DMS153 treated with DMSO at 0.1 percent for 48 hours (cell line): ENCODE data around the gene CDH7.

Experiments
- DNase-seq: peaks from one replicate; lab custom pipeline; 2025; ENCODE audit not compliant: unreplicated experiment; lab: John Stamatoyannopoulos, UW

CDH7 gene

DNA sequence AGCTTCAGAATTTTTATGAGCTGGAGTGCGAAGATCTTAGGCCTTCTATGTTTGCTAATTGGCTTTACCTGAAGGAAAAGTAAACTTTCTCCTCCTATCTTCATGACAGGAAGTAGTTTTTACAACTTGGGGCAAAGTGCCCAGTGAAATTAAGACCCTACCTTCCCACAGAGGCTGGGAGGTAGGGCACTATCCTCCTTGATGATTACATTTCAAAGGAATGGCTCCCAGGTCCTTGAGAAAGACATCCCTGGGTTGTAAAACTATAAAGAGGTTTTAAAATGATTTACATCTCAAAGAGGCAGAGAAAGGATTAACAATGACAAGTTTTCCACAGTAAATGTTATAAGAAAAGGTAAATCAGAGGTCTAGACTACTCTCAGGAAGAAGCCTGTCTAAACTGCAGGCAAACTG, 155.8 kb downstream of the CDH7 start:
- DNase-seq: no peak

DNA sequence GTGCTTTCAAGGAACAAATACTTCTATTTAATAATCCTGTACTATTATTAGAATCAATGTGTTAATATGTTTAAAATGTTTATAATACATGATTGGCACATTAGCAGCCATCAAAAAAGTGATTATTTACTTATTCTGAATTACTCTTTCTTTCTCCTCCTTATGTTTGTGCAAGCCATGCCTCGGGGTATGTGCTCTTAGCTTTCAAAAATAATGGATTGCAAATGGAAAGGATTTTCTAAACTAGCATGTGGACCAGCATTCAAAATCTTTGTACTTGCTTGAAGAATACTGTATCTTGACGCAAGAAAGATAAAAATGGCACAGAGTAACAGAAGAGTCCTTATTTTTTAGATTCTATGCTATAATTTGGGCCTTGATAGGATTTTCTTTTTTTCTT, 156.5 kb downstream of the CDH7 start:
- no peak for DNase-seq

DNA sequence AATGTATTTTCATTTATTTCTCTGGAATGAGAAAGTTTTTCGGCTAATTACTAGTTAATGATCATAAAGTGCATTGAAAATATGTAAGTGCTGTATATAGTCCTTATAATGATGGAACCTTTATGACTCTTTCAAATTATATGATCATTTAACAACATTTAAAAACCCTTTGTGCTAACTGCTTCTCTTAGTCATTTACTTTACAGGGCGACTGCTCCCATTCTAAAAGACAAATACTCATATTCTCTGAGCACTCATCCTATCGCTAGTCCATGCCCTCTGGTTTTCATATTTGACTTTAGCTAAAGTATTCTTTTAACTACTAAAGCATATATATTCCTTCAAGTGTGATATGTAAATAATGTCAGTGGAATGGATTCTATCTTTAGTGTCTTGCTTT, 168.2 kb downstream of the CDH7 start:
- DNase-seq: no peak

DNA sequence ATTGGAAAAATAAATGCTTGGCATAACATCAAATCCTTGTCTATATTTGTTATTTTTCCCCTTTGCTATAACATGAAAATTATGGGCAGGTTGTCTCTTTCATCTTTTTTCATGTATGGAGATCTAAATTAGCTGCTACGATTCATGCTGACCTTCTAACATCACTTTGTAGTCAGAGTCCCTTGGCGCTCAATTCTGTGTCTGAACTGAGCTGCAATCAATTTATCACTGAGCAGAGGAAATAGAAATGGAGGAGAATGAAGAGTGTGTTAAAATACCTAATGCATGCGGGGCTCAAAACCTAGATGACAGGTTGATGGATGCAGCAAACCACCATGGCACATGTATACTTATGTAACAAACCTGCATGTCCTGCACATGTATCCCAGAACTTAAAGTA, 168.9 kb downstream of the CDH7 start:
- DNase-seq: no peak

DNA sequence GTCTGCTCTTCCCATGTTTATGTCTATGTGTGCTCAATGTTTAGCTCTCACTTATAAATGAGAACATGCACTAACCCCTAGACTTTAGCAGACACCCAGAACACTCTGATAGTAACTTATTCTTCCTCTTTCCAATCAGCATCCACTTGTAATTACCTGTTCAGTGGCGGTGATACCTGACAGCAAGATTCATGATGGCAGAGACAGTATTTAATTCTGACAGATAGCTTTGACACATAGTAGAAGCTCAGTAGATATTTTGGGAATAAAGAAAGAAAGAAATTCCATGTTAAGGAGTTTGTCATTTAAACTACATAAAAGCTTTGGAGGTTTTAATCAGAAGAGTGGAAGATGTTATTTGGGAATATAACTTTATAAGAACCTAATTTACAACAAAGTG, 171.3 kb downstream of the CDH7 start:
- DNase-seq: no peak

DNA sequence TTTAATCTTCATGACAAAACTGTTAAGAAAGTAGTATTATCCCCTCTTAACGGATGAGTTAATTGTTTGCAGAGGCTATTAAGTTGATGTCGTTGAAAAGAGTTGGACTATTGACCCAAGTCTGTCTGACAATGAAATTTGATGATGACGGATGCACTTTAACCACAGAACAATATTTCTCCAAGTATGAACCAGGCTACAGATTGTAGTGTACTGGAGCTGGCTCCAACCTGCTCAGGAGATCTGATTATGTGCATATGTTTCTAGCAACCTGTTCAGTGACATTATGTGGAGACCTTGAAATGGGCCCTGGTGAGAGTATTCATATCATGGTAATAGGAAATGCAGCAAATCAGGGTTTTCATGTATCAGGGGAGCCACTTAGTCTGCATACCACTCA, 174.1 kb downstream of the CDH7 start:
- DNase-seq: no peak

DNA sequence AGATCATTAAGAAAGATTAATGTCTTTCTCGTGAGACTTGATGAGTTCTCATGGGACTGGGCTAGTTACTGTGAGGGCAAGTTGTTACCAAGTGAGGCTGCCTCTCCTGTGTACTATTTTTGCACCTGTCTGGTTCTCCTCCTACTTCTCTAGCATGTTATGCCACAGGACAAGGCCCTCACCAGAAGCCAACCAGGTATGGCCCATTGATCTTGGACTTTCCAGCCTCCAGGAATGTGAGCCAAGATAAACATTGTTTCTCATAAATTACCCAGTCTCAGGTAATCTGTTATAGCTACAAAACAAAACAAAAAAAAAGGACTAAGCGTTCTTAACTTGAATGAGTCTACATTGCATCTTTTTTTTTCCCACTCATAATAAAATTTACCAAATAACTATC, 184.1 kb downstream of the CDH7 start:
- no peak for DNase-seq

DNA sequence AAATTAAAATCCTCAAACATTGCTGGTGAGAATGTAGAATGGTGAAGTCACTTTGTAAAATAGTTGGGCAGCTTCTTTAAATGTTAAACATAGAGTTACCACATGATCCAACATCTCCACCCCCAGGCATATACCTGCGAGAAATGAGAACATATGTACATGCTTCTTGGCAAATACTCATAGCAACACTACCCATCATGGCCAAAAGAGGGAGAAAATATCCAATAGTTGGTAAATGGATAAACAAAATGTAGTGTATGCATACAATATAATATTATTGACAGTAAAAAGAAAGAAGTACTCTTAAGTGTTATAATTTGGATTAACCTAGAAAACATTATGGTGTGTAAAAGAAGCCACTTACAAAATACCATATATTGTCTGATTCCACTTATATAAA, 185.9 kb downstream of the CDH7 start:
- no peak for DNase-seq

DNA sequence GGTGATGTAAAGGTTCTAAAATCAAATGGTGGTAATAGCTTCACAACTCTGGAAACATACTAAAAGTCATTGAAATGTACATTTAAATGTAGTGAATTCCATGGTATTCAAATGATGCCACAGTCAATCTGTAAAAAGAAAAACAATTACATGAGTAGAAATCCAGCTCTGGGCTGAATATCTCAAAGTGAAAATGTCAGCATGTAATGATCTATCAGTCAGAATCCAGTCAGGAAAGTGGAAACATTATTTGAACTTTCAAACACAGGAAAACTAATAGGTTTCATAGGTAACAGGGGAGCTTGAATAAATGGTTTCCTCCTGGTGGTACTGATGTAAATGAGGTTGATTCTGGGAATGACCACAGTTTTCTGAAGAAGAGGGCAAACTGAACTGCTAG, 186.4 kb downstream of the CDH7 start:
- no peak for DNase-seq

DNA sequence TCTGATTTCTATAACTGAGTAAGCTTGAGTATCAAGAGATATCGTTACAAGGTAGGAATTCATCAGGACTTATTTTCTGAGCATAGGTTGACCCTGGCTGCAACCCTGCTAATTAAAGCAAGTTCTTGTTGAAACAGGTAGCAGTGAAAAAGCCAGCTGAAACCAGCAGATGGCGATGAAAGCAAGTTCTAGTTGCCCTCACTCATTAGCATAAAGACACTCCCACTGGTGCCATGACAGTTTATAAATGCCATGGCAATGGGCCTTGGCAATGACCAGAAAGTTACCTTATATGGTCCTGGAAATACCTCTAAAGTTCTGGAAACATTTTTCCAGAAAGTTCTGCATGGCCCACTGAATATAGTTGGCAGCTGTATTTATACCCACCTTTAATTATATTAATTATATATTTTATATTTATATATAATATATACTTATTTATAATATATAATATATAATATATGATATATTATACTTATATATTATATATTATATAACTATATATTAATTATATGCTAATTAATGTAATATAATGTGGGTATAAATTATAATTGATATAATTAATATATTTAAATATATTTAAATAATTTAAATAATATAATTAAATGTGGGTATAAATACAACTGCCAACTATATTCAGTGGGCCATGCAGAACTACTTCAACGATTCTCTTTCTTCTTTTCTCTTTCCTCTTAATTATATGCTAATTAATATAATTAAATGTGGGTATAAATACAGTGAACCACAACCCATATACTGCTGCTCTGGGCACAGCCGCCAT, 188.0 kb downstream of the CDH7 start:
- DNase-seq: no peak
